Measurements from ENCODE around the gene SP140.
"Not testable (repeated sequence)": the region's sequence is repeated elsewhere in the genome, so short reads cannot be mapped to it uniquely, and the experiment has no call there.

The SP140 gene

DNA sequence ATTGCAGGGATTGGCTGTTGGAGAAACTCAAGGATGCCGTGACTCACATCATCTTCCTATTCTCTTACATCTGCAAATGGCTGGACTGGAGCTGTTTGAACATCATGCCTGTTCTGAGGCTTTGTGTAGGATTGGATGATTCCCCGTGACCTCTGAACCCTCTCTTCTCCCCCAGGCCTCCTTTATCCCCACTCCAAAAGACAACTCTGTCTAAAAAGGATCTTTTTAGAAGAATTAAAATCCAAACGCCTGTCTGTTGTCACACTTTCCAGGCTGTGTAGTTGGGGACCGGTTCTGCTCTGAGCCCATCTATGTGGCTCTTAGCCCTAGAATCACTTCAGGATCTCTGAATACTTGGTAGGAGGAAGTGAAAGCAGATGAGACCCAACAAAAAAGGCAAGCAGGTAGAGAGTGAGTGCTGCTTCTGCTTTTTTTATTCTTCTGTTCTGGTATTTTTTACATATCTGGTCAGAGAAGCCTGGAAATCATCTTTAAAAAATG lies 565 bp downstream of the SP140 start:
- DNase-seq = no peak

DNA sequence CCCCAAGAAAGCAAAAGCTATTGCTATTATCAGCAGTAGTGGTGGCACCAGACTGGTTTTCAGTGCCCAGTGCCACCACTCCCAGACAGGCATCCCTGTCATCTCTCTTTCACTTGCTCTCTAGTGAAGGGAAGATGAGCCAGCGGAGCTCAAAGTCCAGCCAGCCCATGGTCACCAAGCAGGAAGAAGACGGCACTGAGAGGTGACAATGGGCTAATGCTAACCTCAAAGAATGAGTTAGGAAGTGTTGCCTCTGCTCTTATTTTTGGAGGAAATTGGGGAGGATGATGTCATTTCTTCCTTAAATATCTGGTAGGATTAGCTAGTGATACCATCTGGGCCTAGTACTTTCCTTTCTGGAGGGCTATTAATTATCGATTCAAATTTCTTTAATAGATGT lies 1.7 kb downstream of the SP140 start:
- no peak for DNase-seq

DNA sequence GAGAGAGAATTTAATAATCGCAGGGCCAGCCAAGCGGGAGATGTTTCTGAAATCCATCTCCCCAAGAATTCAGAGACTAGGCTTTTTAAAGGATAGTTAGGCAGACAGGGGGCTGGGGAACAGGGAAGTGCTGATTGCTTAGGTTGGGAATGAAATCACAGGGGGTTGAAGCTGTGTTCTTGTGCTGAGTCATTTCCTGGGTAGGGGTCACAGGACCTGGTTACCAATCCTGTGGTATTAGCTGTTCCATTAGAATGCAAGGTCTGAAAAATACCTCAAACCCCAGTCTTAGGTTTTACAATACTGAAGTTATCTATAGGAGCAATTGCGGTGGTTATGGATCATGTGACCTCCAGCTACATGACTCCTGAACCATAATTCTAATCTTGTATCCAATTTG lies 4.6 kb downstream of the SP140 start:
- DNase-seq = no peak

- no peak for DNase-seq
Observed at GRCh38 chr2:230230496-230231200, 5.1 kb downstream of the SP140 start.

GRCh38 chr2:230231251-230231650 lies 5.7 kb downstream of the SP140 start:
- no peak for DNase-seq

DNA sequence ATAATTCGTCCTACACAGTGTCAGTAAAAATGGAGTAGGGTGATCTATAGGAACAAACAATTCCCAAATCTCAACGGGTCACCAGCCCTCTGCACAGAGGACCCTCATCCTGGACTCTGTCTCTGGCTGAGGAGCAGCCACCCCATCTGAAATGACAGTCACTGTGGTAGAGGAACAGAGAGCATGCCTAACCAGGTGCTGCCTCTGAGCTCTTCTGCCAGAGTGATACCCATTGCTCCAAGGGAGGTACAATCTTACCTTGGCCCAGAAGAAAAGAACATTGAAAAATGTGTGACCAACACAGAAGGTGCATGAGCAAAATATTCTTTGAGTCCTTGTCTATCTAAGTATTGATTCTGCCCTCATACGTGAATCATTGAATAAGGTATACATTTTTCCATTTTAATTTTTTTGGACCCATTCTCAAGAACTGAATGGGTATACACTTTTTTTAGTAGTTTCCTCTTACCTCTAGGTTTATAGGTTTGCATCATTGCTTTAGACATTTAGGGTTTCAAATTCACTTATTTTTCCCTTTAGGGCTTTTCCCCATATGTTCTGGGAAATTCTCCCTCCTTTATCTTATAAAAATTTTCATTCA lies 8.7 kb downstream of the SP140 start:
- no peak for DNase-seq

GRCh38 chr2:230234845-230235244 lies 9.3 kb downstream of the SP140 start:
- no peak for DNase-seq

DNA sequence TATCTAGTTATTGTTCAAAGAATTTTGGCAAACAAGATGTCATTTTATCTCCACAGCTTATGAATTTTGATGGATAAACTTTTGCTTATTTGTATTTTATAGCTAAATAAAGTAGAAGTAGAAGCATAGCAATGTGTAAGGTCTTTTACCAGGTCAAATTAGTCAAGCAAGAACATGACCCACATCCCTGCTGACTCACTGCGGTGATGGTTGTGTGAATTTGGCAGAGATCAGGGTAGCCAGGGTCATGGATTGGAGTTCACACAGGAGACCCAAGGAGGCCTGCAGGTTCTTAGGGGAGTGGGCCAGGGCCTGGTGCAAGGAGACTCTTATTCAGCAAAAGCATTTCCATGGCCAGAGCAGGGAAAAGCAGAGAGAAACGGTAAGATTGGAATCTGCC lies 18.7 kb downstream of the SP140 start:
- no peak for DNase-seq

DNA sequence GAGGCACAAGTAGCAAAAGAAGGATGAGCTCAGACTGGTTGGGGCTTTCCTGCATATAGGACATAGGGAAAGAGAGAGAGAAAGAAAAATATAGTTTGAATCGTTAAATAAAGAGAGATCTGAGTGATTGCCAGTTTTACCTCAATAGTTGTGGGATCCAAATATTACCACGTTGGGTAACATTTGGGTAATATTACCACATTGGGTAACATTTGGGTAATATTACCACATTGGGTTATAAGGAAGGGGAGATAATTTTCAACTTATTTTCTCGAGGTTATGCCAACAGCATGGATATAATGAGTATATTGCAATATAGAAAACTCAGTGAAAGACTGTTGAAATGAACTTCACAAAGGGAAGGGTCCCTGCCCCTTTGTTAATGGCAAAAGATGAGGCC lies 20.7 kb downstream of the SP140 start:
- no peak for DNase-seq

DNA sequence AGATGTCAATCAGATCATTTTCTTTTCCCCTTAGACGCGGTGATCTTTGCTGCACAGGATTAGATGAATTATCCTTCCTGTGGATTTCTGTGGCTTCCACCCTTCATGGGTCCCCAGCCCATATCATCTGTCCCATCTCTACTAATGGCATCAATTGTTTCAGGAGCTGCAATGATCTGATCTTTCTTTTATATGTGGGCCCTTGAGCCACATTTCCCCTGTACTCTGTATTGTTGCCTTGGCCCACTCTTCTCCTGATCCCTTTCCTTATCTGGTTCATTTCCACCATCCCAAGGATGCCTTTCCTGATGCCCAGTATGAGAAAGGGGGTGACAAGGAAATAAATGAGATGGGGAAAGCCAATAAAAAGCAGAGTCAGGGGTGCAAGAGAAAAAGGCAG lies 24.7 kb downstream of the SP140 start:
- DNase-seq = no peak

DNA sequence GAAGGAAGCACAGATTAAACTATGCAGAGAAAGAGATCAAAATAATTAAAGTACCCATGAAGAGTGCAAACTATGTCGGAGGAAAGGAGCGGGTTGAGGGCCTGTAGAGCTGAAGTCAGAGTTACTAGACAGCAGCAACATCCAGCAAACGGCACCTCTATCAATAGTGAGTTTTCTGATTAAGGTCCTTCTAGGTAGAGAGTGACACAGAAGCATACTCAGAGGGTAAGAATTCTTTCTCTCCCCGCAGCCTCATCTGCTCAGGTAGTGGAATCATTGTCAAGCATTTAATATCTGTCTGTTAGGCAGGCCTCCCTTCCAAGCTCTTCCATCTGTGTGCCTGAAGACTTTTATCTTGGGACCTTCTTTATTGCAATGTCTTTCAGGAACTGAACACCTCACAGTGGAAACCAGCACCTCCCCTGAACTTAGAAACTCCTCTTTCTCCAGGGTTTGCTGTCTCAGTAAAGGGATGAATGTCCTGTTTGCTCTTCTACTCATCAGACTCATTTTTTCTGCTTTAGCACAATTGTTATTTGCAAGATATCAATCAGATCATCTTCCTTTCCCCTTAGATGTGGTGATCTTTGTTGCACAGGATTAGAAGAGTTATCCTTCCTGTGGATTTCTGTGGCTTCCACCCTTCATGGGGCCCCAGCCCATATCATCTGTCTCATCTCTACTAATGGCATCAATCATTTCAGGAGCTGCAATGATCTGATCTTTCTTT lies 28.8 kb downstream of the SP140 start:
- no peak for DNase-seq

- DNase-seq = no peak
Observed at GRCh38 chr2:230256733-230257332, 31.3 kb downstream of the SP140 start.

DNA sequence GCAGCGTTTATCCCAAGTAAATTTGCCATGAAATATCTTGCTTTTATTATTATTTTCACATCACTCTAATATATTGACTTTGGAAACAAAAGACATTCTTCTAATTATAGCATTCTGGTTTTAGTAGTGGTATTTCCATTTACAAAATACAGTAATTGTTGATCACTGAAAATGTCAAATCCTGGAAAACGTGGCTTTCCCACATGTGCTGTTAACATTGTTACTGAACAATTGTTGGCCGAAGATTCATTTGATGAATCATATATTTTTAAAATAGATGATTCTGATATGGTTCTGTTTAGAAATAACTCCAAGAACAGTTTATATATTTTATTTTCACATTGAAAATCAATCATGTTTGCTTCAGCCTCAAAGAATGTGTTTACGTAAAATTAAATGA lies 32.9 kb downstream of the SP140 start:
- DNase-seq = no peak

GRCh38 chr2:230262246-230262645 lies 36.7 kb downstream of the SP140 start:
- no peak for DNase-seq

- not testable (repeated sequence) for DNase-seq
Observed at GRCh38 chr2:230264945-230265344, 39.4 kb downstream of the SP140 start.

DNA sequence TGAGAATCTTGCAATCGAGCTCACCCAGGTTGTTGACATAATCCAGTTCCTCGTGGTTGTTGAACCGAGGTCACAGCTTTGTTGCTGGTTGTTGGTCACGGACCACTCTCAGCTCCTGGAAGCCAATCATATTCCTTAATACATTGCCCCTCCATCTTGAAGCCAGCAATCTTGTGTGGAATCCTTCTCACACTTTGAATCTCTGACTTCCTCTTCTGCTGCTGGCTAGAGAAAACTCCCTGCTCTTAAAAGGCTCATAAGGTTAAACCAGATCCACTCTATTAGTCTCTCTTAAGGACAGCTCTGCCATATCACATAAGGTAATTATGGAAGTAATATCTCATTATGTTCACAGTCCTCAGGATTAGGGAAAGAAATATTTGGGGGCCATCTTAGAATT lies 41.1 kb downstream of the SP140 start:
- DNase-seq = no peak

DNA sequence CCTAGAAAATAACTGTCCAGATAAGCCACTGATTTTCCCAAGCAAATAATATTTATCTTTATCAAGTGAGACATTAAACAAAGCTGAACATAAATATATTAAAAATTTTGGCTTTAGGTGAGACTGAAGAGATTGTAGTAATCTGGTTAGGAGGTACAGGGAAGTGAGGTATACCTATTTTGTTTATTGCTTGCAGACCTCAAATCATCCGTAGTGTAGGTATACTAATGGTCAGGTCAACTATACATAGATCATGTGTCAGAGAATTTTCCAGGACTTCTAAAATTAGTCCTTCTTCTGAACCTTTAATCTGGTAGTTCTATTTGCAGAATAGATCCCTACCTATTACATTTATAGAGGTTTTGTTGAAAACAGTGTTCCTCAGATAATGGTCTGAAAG lies 41.5 kb downstream of the SP140 start:
- no peak for DNase-seq

DNA sequence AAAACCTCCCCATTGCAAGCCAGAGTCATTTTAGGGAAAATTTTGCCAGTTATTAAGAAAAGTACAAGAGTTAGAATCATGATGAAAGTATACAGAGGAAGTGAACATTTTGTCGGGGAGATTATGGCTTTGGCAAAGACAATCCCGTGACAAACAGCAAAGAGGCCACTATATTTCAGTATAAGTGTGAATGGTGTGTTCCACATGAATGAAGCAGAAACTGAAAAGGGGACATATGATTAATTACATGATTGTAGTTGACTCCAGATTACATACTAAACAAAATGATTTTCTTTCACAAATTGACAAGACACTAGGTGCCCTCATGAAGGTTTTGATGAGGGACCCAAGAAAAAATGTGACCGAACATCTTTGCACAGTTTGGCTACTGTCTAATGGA lies 42.0 kb downstream of the SP140 start:
- DNase-seq = no peak

DNA sequence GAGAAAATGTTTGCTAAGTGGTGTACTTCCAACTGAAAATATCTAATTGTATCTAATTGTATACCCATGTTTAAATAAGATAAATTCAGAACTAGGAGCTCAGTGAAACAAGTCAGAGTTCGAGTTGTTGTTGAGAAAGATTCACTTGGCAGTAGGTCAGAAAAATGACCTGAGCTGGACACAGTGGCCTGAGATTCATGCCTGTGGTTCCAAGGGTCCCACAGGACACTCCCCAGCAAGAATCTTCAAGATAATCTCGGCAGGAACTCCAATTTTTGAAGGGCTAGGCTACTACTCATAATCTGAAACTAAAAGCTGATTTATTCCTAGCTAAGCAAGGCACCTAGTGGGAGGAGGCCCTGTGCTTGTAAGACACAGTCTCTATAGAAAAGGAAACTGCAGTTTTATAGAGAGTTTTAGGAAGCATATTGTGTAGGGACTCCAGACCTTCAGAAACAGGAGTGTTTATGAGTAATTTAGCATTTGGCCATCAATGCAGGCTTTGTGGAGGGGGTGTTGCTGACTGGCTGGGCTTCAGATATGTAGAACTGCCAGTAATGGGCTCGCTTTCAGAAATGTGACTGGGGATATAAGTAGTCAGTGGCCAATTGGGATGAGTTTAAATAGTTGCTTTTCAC lies 43.2 kb downstream of the SP140 start:
- no peak for DNase-seq

DNA sequence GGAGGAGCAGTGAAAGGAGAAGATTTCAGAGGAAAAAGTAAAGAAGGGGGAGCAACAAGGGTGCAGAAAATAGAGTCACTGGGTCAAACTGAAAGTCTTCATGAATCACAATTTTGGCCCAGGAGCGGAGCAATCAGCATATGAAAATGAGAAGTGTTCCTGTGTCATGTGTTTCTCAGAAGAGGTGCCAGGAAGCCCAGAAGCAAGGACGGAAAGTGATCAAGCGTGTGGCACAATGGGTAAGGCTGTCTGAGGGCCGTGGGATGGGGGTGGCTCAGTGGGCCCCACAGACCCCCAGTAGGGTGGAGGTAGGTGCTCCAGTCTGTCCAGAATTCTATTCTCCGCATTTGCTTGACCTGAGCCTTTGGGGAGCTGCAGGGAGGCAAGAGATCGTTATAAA lies 44.2 kb downstream of the SP140 start:
- no peak for DNase-seq

- DNase-seq = no peak
Observed at GRCh38 chr2:230282936-230283335, 57.4 kb downstream of the SP140 start.

DNA sequence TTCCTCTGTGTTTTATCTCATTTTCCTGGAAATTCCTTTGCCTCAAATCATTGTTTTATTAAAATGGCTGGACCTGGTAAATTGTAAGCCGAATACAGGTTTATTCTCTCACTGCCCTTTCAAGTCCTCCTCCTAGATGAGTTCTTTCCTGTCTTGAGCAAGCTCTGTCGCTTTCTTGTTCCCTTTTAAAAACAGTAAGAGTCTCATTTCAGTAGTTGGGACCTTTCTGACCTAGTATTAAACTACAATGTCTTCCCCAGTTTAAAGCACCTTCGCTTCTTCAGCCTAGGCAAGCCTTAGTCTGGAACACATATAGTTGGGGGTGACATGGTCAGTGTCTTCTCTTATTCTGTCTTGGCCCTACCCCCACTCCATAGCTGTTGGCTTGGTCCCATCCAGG lies 60.5 kb downstream of the SP140 start:
- DNase-seq = no peak

- not testable (repeated sequence) for DNase-seq
Observed at GRCh38 chr2:230289311-230289710, 63.8 kb downstream of the SP140 start.

All from NCI-H187 (cell line).